ENCODE measurements around the gene ZNF774. TPM values are rescaled to one million over a fixed set of nuclear protein-coding genes. Genes with fewer than 3 reads are reported as not detected.

The ZNF774 gene
- total and polyA plus RNA-seq, 4 donors = 0.19 to 1.0 (median 0.48) TPM

DNA sequence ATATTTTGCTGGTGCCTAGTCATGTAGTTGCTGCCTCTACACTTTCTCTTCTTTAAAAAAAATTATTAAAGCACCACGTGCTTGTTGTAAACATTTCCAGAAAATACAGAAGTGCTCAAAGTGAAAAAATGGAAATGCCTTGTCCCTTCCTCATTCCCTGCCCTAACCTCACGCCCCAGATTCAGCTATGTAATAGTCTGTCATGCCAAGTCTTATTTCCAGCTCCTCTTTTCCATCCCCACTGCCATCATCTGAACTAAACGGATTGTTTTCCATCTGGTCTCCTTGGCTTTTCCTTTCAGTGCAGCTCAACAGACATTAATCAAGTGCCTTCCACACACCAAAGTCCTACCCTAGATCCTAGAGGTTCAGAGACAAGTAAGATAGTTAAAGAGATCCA is 15.5 kb downstream of the ZNF774 start:
- Histone ChIP-seq H3K27ac (ENCODE audit: low read depth in 1 of 2, low read length in 2 of 2) (no peak overlapping the region), H3K36me3 (ENCODE audit: control insufficient read depth in 4 of 4, insufficient read depth in 3 of 4, low read depth in 1 of 4, low read length in 3 of 4) (no peaks in the 10 kb centered on the region), H3K9me3 (ENCODE audit: control insufficient read depth in 4 of 4, low read length in 3 of 4) (no peaks in the 10 kb centered on the region), H3K4me1 (ENCODE audit: control insufficient read depth in 4 of 4, insufficient read depth in 4 of 4, low read length in 3 of 4) (peaks cover 0 to 2% (median 0%) of the 10 kb centered on the region in 4 donors), H3K4me3 (ENCODE audit: low read depth in 1 of 3, low read length in 3 of 3) (no peak overlapping the region), H3K27me3 (ENCODE audit: control insufficient read depth in 4 of 4, insufficient read depth in 4 of 4, low read length in 3 of 4) (no peaks in the 10 kb centered on the region), H3K9ac (ENCODE audit: low read depth in 1 of 2, low read length in 2 of 2) (no peak overlapping the region)
- WGBS = 62% methylated on average over 3 of the region's 3 CpGs
- TF ChIP-seq, protein P1, sequence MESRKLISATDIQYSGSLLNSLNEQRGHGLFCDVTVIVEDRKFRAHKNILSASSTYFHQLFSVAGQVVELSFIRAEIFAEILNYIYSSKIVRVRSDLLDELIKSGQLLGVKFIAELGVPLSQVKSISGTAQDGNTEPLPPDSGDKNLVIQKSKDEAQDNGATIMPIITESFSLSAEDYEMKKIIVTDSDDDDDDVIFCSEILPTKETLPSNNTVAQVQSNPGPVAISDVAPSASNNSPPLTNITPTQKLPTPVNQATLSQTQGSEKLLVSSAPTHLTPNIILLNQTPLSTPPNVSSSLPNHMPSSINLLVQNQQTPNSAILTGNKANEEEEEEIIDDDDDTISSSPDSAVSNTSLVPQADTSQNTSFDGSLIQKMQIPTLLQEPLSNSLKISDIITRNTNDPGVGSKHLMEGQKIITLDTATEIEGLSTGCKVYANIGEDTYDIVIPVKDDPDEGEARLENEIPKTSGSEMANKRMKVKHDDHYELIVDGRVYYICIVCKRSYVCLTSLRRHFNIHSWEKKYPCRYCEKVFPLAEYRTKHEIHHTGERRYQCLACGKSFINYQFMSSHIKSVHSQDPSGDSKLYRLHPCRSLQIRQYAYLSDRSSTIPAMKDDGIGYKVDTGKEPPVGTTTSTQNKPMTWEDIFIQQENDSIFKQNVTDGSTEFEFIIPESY (IDR thresholded peaks at IDR 0.05) = no peak
- TF ChIP-seq, protein P2, sequence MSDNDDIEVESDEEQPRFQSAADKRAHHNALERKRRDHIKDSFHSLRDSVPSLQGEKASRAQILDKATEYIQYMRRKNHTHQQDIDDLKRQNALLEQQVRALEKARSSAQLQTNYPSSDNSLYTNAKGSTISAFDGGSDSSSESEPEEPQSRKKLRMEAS (IDR thresholded peaks at IDR 0.05) = peak; percentile 28
- no peak for DNase-seq (ENCODE audit: low spot score)

DNA sequence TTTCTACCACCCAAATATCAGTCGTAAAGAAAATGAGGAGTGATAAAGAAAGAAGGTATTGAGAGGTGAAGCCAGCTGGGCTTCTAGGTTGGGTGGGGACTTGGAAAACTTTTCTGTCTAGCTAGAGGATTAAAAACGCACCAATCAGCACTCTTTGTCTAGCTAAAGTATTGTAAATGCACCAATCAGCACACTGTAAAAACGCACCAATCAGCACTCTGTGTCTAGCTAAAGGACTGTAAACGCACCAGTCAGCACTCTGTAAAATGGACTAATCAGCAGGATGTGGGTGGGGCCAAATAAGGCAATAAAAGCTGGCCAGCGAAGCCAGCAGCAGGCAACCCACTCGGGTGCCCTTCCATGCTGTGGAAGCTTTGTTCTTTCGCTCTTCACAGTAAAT is 23.0 kb downstream of the ZNF774 start:
- Histone ChIP-seq H3K4me1 (ENCODE audit: control insufficient read depth in 4 of 4, insufficient read depth in 4 of 4, low read length in 3 of 4) (peaks cover 0 to 2% (median 0%) of the 10 kb centered on the region in 4 donors), H3K9ac (ENCODE audit: low read depth in 1 of 2, low read length in 2 of 2) (no peak overlapping the region), H3K4me3 (ENCODE audit: low read depth in 1 of 3, low read length in 3 of 3) (no peak overlapping the region), H3K9me3 (ENCODE audit: control insufficient read depth in 4 of 4, low read length in 3 of 4) (peaks cover 0 to 9% (median 3%) of the 10 kb centered on the region in 4 donors), H3K36me3 (ENCODE audit: control insufficient read depth in 4 of 4, insufficient read depth in 3 of 4, low read depth in 1 of 4, low read length in 3 of 4) (no peaks in the 10 kb centered on the region), H3K27me3 (ENCODE audit: control insufficient read depth in 4 of 4, insufficient read depth in 4 of 4, low read length in 3 of 4) (no peaks in the 10 kb centered on the region), H3K27ac (ENCODE audit: low read depth in 1 of 2, low read length in 2 of 2) (no peak overlapping the region)
- WGBS = 96% methylated on average over 7 of the region's 7 CpGs
- TF ChIP-seq FOXA1 (IDR thresholded peaks at IDR 0.05) (no peak), SP1 (IDR thresholded peaks at IDR 0.05) (no peak), GABPA (IDR thresholded peaks at IDR 0.05 in 1 of 2, conservative IDR thresholded peaks at IDR 0.05 in 1 of 2) (no peak), NR2F2 (IDR thresholded peaks at IDR 0.05) (no peak), RXRA (IDR thresholded peaks at IDR 0.05) (no peak), YY1 (IDR thresholded peaks at IDR 0.05) (no peak), HNF4G (IDR thresholded peaks at IDR 0.05) (no peak), EGR1 (IDR thresholded peaks at IDR 0.05; ENCODE audit: low read depth in 2 of 2) (no peak), JUND (IDR thresholded peaks at IDR 0.05) (no peak), RAD21 (IDR thresholded peaks at IDR 0.05) (no peak)
- TF ChIP-seq, protein P3, sequence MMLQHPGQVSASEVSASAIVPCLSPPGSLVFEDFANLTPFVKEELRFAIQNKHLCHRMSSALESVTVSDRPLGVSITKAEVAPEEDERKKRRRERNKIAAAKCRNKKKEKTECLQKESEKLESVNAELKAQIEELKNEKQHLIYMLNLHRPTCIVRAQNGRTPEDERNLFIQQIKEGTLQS (IDR thresholded peaks at IDR 0.05) = no peak
- TF ChIP-seq, protein P2 (IDR thresholded peaks at IDR 0.05) = no peak
- TF ChIP-seq, protein P1 (IDR thresholded peaks at IDR 0.05) = no peak
- DNase-seq (ENCODE audit: low spot score) = no peak

DNA sequence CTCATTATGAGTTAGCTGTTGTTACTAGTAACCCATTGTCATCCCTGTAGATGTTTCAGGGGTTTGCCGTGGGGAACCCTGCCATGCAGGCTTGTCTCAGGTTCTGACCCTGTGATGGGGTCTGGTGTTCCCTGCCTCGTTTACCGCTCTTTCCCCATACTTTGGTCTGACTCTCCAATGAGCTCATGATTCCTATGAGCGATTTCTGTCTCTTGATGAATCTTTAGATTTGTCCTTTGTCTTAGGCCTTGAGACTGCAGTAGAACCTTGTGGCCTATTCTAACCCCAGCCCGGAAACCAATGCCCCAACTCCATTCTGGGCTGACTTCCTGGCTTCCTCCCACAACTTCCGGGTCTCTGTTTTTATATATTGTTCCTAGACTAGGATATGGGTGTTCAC is 24.7 kb downstream of the ZNF774 start:
- Histone ChIP-seq H3K4me3 (ENCODE audit: low read depth in 1 of 3, low read length in 3 of 3) (no peak overlapping the region), H3K27ac (ENCODE audit: low read depth in 1 of 2, low read length in 2 of 2) (no peak overlapping the region), H3K4me1 (ENCODE audit: control insufficient read depth in 4 of 4, insufficient read depth in 4 of 4, low read length in 3 of 4) (peaks cover 0 to 2% (median 0%) of the 10 kb centered on the region in 4 donors), H3K9ac (ENCODE audit: low read depth in 1 of 2, low read length in 2 of 2) (no peak overlapping the region), H3K36me3 (ENCODE audit: control insufficient read depth in 4 of 4, insufficient read depth in 3 of 4, low read depth in 1 of 4, low read length in 3 of 4) (no peaks in the 10 kb centered on the region), H3K9me3 (ENCODE audit: control insufficient read depth in 4 of 4, low read length in 3 of 4) (peaks cover 0 to 9% (median 3%) of the 10 kb centered on the region in 4 donors), H3K27me3 (ENCODE audit: control insufficient read depth in 4 of 4, insufficient read depth in 4 of 4, low read length in 3 of 4) (no peaks in the 10 kb centered on the region)
- TF ChIP-seq HNF4A (conservative IDR thresholded peaks at IDR 0.05) (no peak), NR2F2 (IDR thresholded peaks at IDR 0.05) (peak; percentile 16), GABPA (IDR thresholded peaks at IDR 0.05 in 1 of 2, conservative IDR thresholded peaks at IDR 0.05 in 1 of 2) (peak in 1 of 2 donors; percentile 41)
- TF ChIP-seq, protein P4, sequence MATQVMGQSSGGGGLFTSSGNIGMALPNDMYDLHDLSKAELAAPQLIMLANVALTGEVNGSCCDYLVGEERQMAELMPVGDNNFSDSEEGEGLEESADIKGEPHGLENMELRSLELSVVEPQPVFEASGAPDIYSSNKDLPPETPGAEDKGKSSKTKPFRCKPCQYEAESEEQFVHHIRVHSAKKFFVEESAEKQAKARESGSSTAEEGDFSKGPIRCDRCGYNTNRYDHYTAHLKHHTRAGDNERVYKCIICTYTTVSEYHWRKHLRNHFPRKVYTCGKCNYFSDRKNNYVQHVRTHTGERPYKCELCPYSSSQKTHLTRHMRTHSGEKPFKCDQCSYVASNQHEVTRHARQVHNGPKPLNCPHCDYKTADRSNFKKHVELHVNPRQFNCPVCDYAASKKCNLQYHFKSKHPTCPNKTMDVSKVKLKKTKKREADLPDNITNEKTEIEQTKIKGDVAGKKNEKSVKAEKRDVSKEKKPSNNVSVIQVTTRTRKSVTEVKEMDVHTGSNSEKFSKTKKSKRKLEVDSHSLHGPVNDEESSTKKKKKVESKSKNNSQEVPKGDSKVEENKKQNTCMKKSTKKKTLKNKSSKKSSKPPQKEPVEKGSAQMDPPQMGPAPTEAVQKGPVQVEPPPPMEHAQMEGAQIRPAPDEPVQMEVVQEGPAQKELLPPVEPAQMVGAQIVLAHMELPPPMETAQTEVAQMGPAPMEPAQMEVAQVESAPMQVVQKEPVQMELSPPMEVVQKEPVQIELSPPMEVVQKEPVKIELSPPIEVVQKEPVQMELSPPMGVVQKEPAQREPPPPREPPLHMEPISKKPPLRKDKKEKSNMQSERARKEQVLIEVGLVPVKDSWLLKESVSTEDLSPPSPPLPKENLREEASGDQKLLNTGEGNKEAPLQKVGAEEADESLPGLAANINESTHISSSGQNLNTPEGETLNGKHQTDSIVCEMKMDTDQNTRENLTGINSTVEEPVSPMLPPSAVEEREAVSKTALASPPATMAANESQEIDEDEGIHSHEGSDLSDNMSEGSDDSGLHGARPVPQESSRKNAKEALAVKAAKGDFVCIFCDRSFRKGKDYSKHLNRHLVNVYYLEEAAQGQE (IDR thresholded peaks at IDR 0.05) = no peak
- no peak for DNase-seq (ENCODE audit: low spot score)
- 82% methylated on average over 6 of the region's 6 CpGs for WGBS

Measured in liver (tissue), 9 donors.